Keratinocyte (primary cell): ENCODE results near the gene MNAT1. TPM values are rescaled to one million over a fixed set of nuclear protein-coding genes. Genes with fewer than 3 reads are reported as not detected.

ENCODE experiments used
- DNase-seq: peaks from one replicate; pipeline ENCODE4 v3.0.0-alpha.2; 2011; ENCODE audit warnings: low read depth, missing footprints, low spot score
- FAIRE-seq: peaks from 2 replicates; lab custom pipeline; 2011; peaks lifted over from hg19 to GRCh38; lab: Jason Lieb, UNC
- H2AFZ ChIP-seq: 2 replicates; pipeline ENCODE4 v1.6.0; 2012; ENCODE audit warnings: low read length, control low read depth, inconsistent platforms; ENCODE audit not compliant: control insufficient read depth
- H3K27ac ChIP-seq: 2 replicates; pipeline ENCODE4 v1.5.1; 2011; ENCODE audit warnings: low read length; ENCODE audit not compliant: control insufficient read depth, insufficient read depth
- H3K27me3 ChIP-seq: 3 replicates; pipeline ENCODE4 v1.6.0; 2011; ENCODE audit warnings: low read length; ENCODE audit not compliant: control insufficient read depth, insufficient read depth; ENCODE audit errors: extremely low read depth
- H3K36me3 ChIP-seq, 2 experiments: 2 replicates in 1 of 2; 3 replicates in 1 of 2; pipeline ENCODE4 v1.5.1; 2011; ENCODE audit warnings: low read length in 2 of 2, mild to moderate bottlenecking in 1 of 2; ENCODE audit not compliant: control insufficient read depth in 2 of 2, insufficient read depth in 2 of 2; ENCODE audit errors: extremely low read depth in 1 of 2
- H3K4me1 ChIP-seq: 3 replicates; pipeline ENCODE4 v1.5.1; 2011; ENCODE audit warnings: low read length; ENCODE audit not compliant: control insufficient read depth, insufficient read depth; ENCODE audit errors: extremely low read depth
- H3K4me2 ChIP-seq: 3 replicates; pipeline ENCODE4 v1.6.0; 2011; ENCODE audit warnings: low read depth, low read length; ENCODE audit not compliant: control insufficient read depth, insufficient read depth; ENCODE audit errors: extremely low read depth
- H3K4me3 ChIP-seq, 3 experiments: fragments of 200-600 bp in 1 of 3; sonication (generic) in 1 of 3; 2 replicates in 2 of 3; 3 replicates in 1 of 3; pipeline ENCODE4 v1.5.1; 2011 to 2016; ENCODE audit warnings: low read length in 3 of 3, mild to moderate bottlenecking in 3 of 3, control low read depth in 2 of 3, inconsistent platforms in 1 of 3, low read depth in 1 of 3, mixed read lengths in 1 of 3, mixed run types in 1 of 3, moderate library complexity in 1 of 3; ENCODE audit not compliant: control insufficient read depth in 2 of 3, insufficient read depth in 2 of 3; ENCODE audit errors: extremely low read depth in 1 of 3
- H3K79me2 ChIP-seq: 2 replicates; pipeline ENCODE4 v1.6.0; 2012; ENCODE audit warnings: low read length; ENCODE audit not compliant: control insufficient read depth, insufficient read depth
- H3K9ac ChIP-seq: 3 replicates; pipeline ENCODE4 v1.6.0; 2011; ENCODE audit warnings: low read length; ENCODE audit not compliant: control insufficient read depth, insufficient read depth; ENCODE audit errors: extremely low read depth
- H3K9me1 ChIP-seq: 3 replicates; pipeline ENCODE4 v1.6.0; 2011; ENCODE audit warnings: low read length; ENCODE audit not compliant: control insufficient read depth, insufficient read depth; ENCODE audit errors: extremely low read depth
- H3K9me3 ChIP-seq: 2 replicates; pipeline ENCODE4 v1.5.1; 2012; ENCODE audit warnings: low read depth, low read length; ENCODE audit not compliant: control insufficient read depth
- H4K20me1 ChIP-seq: 3 replicates; pipeline ENCODE4 v1.6.0; 2011; ENCODE audit warnings: low read length; ENCODE audit not compliant: control insufficient read depth, insufficient read depth; ENCODE audit errors: extremely low read depth
- CTCF ChIP-seq, 3 experiments: IDR thresholded peaks in 1 of 3; conservative IDR thresholded peaks in 1 of 3; optimal IDR thresholded peaks in 1 of 3; 2 replicates in 2 of 3; 3 replicates in 1 of 3; pipeline versions ENCODE3 to v1.5.1; 2011; ENCODE audit warnings: low read length in 3 of 3, mild to moderate bottlenecking in 3 of 3, moderate library complexity in 2 of 3, control low read depth in 1 of 3, inconsistent platforms in 1 of 3; ENCODE audit not compliant: insufficient read depth in 2 of 3; ENCODE audit errors: extremely low read depth in 1 of 3
- EZH2 ChIP-seq: IDR thresholded peaks from one replicate; pipeline ENCODE4 v1.6.1; 2012; ENCODE audit warnings: inconsistent platforms, mild to moderate bottlenecking, low read length, moderate library complexity
- dilution Hi-C: fragments of 300-500 bp; cut with MboI; formaldehyde crosslinking; loops from one replicate; pipeline ENCODE4 v1.7.0; 2020; ENCODE audit warnings: low sequenced_read_pairs; ENCODE audit not compliant: extremely low pct_ligation_motif_present
- polyA plus RNA-seq, 5 experiments: library from polyadenylated mRNA; depleted of rRNA in 3 of 5; stranded (reverse) in 3 of 5; stranded (forward) in 1 of 5; unstranded in 1 of 5; fragments of >200 nt; gene quantifications; 1 replicate in 1 of 5; 2 replicates in 3 of 5; 3 replicates in 1 of 5; pipeline versions ENCODE4 v1.2.1 to v1.2.3, GENCODE V29; 2011 to 2012; ENCODE audit warnings: missing spikeins in 2 of 5, low read depth in 1 of 5, low replicate concordance in 1 of 5

The MNAT1 gene
- polyA plus RNA-seq, 1 donor (not counting 4 experiments of a cell fraction or from before 2014, with no cell fraction given) = 79.5 TPM

DNA sequence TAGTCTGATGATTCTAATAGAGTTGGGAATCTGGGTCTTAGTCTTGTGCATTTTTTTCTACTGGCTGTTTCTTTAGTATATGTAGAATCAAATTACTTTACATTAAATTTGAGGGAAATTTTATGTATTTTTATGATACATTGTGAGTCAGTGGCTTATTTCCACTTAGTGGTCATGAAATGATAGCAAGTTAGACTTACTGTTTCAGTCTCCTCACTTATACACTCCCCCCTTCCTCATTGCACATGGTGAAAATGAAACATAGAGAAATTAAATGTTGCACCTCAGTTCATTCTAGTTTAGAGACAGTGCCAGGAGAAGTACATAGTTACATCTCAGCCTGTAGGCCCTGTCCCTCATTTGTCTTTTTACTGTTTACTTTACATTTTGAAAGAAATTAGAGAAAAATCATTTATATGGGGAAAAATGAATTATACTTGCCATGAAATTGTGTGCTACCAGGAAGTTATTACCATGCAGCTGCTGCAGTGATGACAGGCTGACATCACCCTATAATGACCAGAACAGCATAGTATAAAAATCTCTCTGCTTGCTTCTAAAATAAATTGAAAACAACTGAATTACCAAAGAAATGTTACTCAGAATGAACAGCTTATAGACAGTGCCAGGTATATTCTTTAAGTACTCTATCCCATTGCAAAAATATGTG lies 133.1 kb downstream of the MNAT1 start:
- no peaks in the 10 kb centered on the region for H3K27me3 ChIP-seq
- no peak overlapping the region for H3K27ac ChIP-seq
- TF ChIP-seq CTCF (optimal IDR thresholded peaks at IDR 0.05 in 1 of 3, IDR thresholded peaks at IDR 0.05 in 1 of 3, conservative IDR thresholded peaks at IDR 0.05 in 1 of 3; ENCODE audit: extremely low read depth in 1 of 3, insufficient read depth in 2 of 3, low read length in 3 of 3) = no peak
- no peak for TF ChIP-seq EZH2
- DNase-seq (no peak), FAIRE-seq (no peak)
- no peak overlapping the region for H3K9ac ChIP-seq
- no peaks in the 10 kb centered on the region for H3K79me2 ChIP-seq
- no peaks in the 10 kb centered on the region for H3K9me3 ChIP-seq
- no peaks in the 10 kb centered on the region for H3K9me1 ChIP-seq
- no peak overlapping the region for H3K4me3 ChIP-seq
- H4K20me1 ChIP-seq = no peaks in the 10 kb centered on the region
- H3K4me1 ChIP-seq = no peaks in the 10 kb centered on the region
- no peak overlapping the region for H3K4me2 ChIP-seq
- dilution Hi-C loops = no loop called here
- no peaks in the 10 kb centered on the region for H3K36me3 ChIP-seq
- no peak overlapping the region for H2AFZ ChIP-seq

- H3K4me3 ChIP-seq = no peak overlapping the region
- DNase-seq (no peak), FAIRE-seq (no peak)
These were observed 143.6 kb downstream of the MNAT1 start for GRCh38 chr14:60878121-60878520.

More at GRCh38 chr14:60878121-60878520, 143.6 kb downstream of the MNAT1 start:
- no peak overlapping the region for H3K9ac ChIP-seq
- no peaks in the 10 kb centered on the region for H3K9me3 ChIP-seq
- no peak overlapping the region for H3K4me2 ChIP-seq
- dilution Hi-C loops = no loop called here
- no peaks in the 10 kb centered on the region for H3K27me3 ChIP-seq
- H3K4me1 ChIP-seq = peaks cover 6% of the 10 kb centered on the region
- no peak overlapping the region for H3K27ac ChIP-seq
- no peaks in the 10 kb centered on the region for H4K20me1 ChIP-seq
- no peak overlapping the region for H2AFZ ChIP-seq
- peaks cover 0 to 2% of the 10 kb centered on the region in 2 experiments for H3K36me3 ChIP-seq
- H3K79me2 ChIP-seq = no peaks in the 10 kb centered on the region
- no peak for TF ChIP-seq EZH2
- no peak for TF ChIP-seq CTCF (optimal IDR thresholded peaks at IDR 0.05 in 1 of 3, IDR thresholded peaks at IDR 0.05 in 1 of 3, conservative IDR thresholded peaks at IDR 0.05 in 1 of 3; ENCODE audit: extremely low read depth in 1 of 3, insufficient read depth in 2 of 3, low read length in 3 of 3)
- H3K9me1 ChIP-seq = no peaks in the 10 kb centered on the region
